Right renal cortex interstitium (tissue), 3 donors: ENCODE measurements around the gene EGLN3. TPM values are rescaled to one million over a fixed set of nuclear protein-coding genes. Genes with fewer than 3 reads are reported as not detected.

ENCODE experiments used
- DNase-seq, 3 donors: peaks; one replicate each; pipeline ENCODE4 v3.0.0-alpha.2; 2013; ENCODE audit warnings: low read depth in 3 of 3, low spot score in 2 of 3
- polyA plus RNA-seq, 3 donors: library from polyadenylated mRNA; unstranded; fragments of 120-200 nt; gene quantifications; one replicate each; pipeline ENCODE4 v1.2.1, GENCODE V29; 2013; ENCODE audit not compliant: insufficient read length in 3 of 3

EGLN3 gene
- polyA plus RNA-seq, 3 donors, result 13.6 to 20.7 (median 18.4) TPM

GRCh38 chr14:33916663-33917565 lies 34.0 kb downstream of the EGLN3 start:
- no peak for DNase-seq

GRCh38 chr14:33915682-33916081 lies 35.2 kb downstream of the EGLN3 start:
- DNase-seq, result no peak

DNA sequence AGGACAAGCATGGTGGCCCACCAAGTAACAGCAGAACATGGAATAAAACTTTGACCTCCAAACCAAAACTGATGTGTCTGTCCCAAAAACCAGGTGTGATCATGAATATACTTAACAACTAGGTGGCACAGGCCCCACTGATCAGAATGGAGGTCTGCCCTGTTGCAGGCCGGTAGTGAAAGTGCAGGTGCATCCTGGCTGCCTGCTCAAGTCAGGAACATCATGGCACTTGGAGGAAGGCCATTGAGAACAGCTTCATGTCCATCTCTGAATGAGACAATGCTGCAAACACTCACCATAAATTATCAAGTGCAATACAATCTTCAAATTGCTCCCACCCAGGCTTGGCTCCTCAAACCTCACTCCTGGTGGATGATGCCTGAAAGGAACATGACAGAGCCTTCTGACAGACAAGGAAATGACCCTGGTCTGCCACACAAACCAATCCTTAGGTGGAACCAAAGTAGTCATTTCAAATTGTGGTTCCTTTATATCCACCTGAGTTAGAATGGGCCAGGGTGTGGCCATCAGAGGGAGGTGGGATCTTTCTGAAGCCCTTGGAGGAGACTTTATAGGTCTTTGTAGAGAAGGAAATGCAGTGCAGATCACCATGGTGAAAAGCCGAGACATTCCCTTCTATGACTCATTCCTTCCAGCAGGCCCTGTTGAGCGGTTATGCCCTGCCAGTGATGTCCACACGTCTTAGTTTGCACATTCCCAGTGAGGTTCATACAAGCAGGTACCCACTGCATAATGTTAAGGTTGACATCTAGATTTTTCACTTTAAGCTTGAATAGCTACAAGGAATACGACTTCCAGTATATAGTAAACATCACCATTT lies 36.0 kb downstream of the EGLN3 start:
- DNase-seq, result no peak

DNA sequence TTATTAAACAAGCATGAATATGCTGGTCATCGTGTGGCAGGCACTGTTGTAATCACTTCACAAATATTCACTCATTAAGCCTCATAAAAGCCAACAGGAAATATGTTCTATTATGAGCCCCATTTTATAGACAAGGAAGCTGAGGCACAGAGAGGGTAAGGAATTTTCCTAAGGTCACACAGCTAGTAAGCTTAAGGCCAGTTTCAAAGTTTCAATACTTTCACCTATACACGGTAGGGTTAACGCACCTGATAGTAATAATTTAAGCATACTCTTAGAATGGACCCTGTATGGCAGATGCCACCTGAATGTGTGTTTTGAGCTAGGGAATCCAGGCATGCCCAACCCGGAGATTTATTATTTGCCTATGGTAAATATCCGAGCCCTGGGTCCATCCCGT lies 39.8 kb downstream of the EGLN3 start:
- no peak for DNase-seq

GRCh38 chr14:33910435-33910834 lies 40.4 kb downstream of the EGLN3 start:
- no peak for DNase-seq

DNA sequence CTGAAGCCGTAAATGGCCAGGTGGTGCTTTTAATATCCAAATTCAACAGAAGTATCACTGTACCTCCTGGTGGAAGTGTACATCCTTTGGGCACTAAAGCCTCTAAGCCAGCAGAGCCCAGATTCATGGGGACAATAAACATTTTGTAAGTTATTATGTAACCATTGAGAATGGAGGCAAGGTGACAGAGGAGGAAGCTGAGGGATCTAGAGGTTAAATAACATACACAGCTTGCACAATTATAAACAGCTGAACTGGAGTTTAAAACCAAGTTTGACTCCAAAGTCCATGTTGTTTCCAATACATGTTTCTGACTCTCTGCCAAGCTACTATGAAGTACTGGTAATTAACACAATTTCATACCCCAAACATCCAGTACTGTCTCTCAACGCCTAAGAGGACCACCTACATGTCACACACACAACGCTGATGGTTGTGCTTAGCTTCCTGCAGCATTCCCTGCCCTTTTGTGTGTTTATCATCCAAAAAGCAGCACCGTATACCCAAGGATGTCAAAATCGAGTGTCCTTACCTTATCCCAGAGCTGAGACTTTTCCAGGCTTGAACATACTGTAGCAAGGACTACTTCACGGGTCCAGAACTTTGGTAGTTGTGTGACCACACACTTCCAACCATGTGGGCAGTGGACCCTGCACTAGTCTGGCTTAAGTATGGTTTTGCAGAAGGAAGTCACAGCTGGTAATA lies 41.3 kb downstream of the EGLN3 start:
- DNase-seq, result no peak

- DNase-seq, result no peak
Observed at GRCh38 chr14:33908540-33909223, 42.2 kb downstream of the EGLN3 start.

GRCh38 chr14:33906968-33907367 lies 43.9 kb downstream of the EGLN3 start:
- DNase-seq, result no peak

GRCh38 chr14:33904609-33905008 lies 46.3 kb downstream of the EGLN3 start:
- no peak for DNase-seq

DNA sequence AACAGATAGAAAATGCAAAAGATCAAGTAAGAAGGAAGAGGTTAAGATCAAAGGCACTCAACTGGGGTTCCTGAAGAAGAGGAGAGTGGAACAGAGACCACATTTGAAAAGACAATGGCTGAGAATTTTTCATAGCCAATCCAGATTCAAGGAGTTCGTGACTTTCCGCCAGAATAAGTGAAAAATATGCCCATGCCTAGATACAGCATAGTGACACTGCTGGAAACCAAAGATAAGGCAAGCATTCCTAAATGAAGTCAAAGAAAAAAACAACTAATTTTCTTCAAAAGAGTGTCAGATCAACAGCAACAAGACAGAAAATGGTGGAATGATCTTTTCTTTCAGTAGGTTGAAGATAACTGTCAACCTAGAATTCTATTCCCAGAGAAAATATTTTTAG lies 47.5 kb downstream of the EGLN3 start:
- DNase-seq, result no peak

GRCh38 chr14:33902363-33902762 lies 48.5 kb downstream of the EGLN3 start:
- DNase-seq, result no peak

GRCh38 chr14:33901426-33902155 lies 49.3 kb downstream of the EGLN3 start:
- DNase-seq, result no peak

DNA sequence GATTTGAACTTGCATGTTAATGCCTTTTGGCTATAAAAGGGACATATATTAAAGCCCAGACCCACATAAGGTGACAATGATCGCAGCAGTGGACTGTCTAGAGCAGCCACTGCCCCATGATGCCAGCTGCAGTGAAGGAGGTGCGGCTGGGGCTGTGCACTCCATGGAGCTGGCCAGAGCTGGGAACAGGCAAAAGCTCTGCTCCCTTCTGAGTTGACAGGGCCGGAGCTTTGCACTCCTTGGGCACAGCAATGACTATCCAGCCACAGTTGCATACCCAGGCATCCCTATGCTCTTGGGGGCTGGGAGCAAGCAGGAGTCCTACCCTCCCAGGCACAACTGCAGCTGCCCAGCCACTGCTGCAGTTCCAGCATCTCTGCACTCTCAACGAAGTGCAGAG lies 50.2 kb downstream of the EGLN3 start:
- DNase-seq, result no peak

DNA sequence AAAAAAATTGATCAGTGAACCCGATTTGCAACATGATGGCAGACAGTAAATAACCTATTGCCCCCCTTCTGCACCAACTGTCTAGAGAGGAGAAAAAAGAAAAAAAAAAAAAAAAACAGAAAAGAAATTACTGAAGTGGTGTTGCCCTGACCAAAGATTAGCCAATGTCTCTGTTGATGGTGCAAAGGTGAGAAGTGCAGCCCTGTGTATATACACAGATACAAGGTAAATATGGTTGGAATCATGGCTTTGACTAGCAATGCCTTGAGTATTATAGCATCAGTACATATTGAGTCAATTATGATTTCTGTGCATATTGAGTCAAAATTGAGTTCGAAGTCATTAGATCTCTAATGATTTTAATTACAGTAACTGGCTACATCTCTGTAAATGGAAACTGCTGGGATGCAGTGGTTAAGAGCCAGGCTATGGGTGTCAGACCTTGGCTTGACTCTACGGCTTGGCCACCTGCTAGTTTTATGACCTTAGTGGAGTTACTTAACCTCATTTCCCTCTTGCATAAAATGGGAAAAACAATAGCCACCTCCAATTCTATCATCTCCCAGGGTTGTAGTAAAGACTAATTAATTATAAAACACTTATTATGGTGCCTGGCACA lies 51.0 kb downstream of the EGLN3 start:
- DNase-seq, result no peak

DNA sequence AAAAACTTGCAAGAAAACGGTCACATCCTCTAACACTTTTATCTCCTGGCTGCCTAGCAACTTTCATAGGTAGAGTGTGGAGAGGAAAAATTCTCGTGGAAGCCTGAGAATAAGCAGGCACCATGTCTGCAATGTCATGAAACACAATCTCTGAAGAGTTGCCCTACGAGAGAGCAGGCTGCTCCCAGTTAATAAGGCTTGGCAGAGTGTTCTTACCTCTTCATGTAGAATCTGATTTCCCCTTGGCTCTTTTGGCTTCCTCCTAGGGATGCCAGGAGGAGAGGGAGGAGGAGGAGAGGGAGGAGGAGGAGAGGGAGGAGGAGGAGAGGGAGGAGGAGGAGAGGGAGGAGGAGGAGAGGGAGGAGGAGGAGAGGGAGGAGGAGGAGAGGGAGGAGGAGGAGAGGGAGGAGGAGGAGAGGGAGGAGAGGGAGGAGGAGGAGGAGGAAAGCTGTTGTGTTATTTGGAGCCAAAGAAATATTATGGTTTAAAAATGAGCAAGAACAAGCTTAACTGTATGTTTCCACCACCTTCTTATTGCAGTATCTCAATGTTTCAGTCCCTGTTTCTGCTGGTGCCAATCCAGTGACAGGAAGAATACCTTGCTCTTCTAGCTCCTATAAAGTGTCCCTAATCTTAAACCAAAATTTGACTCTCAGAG lies 52.9 kb downstream of the EGLN3 start:
- DNase-seq, result no peak

- DNase-seq, result no peak
Observed at GRCh38 chr14:33897382-33897781, 53.5 kb downstream of the EGLN3 start.

GRCh38 chr14:33894339-33894738 lies 56.5 kb downstream of the EGLN3 start:
- no peak for DNase-seq

GRCh38 chr14:33891700-33892099 lies 59.2 kb downstream of the EGLN3 start:
- DNase-seq, result no peak

DNA sequence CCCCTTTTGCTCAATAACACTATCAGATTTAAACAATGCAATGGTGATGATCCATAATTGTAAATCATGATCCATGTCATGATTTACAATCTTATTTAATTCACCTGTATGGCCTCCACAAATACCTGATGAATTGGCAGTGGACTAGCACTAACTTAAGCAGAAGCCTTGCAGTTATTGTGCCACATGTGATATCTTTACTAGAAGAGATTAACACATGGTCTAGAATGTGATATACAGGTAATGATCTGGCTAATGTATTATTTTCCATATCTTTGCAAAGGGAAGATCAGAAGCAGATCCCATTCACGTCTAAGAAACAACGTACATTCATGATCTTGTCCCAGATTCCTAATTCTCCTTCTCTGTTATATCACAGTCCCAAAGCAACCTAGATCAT lies 66.0 kb downstream of the EGLN3 start:
- no peak for DNase-seq
